Frontal cortex (tissue), 4 donors: ENCODE measurements around the gene AFF2. TPM values are rescaled to one million over a fixed set of nuclear protein-coding genes. Genes with fewer than 3 reads are reported as not detected.

Experiments
- DNase-seq, 2 donors: peaks; one replicate each; pipeline ENCODE4 v3.0.0; 2012; ENCODE audit warnings: low spot score in 2 of 2
- FAIRE-seq: peaks from 2 replicates; lab custom pipeline; 2012; peaks lifted over from hg19 to GRCh38; lab: Jason Lieb, UNC
- small RNA-seq: library from RNA; depleted of rRNA; stranded (forward); fragments of <200 nt; gene quantifications from one replicate; pipeline ENCODE3, GENCODE V24; 2014
- total RNA-seq: library from RNA; depleted of rRNA; stranded (reverse); fragments of >200 nt; gene quantifications from one replicate; pipeline ENCODE4 v1.2.3, GENCODE V29; 2014
- donor health status: control.
- donor health status: control.
- donor health status: control.

The AFF2 gene
- total RNA-seq, 1 donor from 2014 or later = 313 TPM

- FAIRE-seq (no peak), DNase-seq (no peak)
Measured at GRCh38 chrX:149036086-149036485, 535.7 kb downstream of the AFF2 start.

GRCh38 chrX:149037281-149037870, 537.0 kb downstream of the AFF2 start:
- FAIRE-seq = no peak
- DNase-seq = no peak

- FAIRE-seq = no peak
- no peak for DNase-seq
Measured at GRCh38 chrX:149039057-149039456, 538.6 kb downstream of the AFF2 start.

- FAIRE-seq (no peak), DNase-seq (no peak)
Measured at GRCh38 chrX:149040873-149041535, 540.6 kb downstream of the AFF2 start.

- FAIRE-seq (no peak), DNase-seq (no peak)
Measured at GRCh38 chrX:149043401-149043800, 543.0 kb downstream of the AFF2 start.

- no peak for FAIRE-seq
Measured at GRCh38 chrX:149044471-149044870, 544.1 kb downstream of the AFF2 start.

GRCh38 chrX:149045645-149046210, 545.3 kb downstream of the AFF2 start:
- FAIRE-seq (no peak), DNase-seq (no peak)

More at GRCh38 chrX:149044471-149044870, 544.1 kb downstream of the AFF2 start:
- DNase-seq = no peak

Small RNA genes within 50 kb of the gene (small RNA-seq; reads per million reads assigned to genes)
- gene RN7SKP267 = not detected
